Omental fat pad (tissue), 4 donors: Measurements from ENCODE around the gene ZNF438. TPM values are rescaled to one million over a fixed set of nuclear protein-coding genes. Genes with fewer than 3 reads are reported as not detected.
"Not testable (repeated sequence)": the region's sequence is repeated elsewhere in the genome, so short reads cannot be mapped to it uniquely, and the experiment has no call there.

ENCODE experiments used
- ATAC-seq: fragments of 150-250 bp; one replicate; pipeline ENCODE4 v1.9.1; 2016; ENCODE audit warnings: mild to moderate bottlenecking, moderate library complexity; ENCODE audit not compliant: low FRiP score
- DNase-seq: peaks from one replicate; pipeline ENCODE4 v3.0.0-alpha.2; 2019; ENCODE audit warnings: low spot score
- total RNA-seq, 4 donors: library from RNA; depleted of rRNA; stranded (reverse); fragments of >200 nt; gene quantifications; one replicate each; pipeline ENCODE4 v1.1.0, GENCODE V29; 2016
- TF ChIP-seq, protein P1 (sequence below), 3 donors: fragments of 450-650 bp; IDR thresholded peaks; one replicate each; pipeline ENCODE4 v1.5.1; 2016 to 2017; ENCODE audit warnings: antibody characterized with exemption in 3 of 3, mild to moderate bottlenecking in 3 of 3, moderate library complexity in 2 of 3

Gene ZNF438
- total RNA-seq, 4 donors from 2014 or later, result 8.9 to 22.9 (median 12.3) TPM

DNA sequence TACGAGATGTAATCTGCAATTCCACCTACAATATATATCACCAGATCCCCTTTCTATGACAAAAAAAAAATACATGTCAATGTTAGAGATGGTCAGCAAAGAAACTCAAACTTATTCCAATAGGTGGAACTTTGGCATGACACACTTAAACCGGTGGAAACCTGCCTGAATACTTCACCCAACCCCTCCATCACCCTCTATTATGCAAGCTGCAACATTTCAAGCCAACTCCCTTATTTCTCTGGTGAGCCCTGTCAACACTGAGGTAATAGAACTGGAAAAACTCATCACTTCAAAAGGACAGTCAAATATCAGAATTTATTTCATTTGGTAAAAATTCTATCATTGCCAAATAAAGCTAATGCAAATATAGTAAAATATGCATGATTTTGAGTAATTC, 3.6 kb downstream of the ZNF438 start:
- no peak for ATAC-seq
- no peak for DNase-seq
- TF ChIP-seq, protein P1, sequence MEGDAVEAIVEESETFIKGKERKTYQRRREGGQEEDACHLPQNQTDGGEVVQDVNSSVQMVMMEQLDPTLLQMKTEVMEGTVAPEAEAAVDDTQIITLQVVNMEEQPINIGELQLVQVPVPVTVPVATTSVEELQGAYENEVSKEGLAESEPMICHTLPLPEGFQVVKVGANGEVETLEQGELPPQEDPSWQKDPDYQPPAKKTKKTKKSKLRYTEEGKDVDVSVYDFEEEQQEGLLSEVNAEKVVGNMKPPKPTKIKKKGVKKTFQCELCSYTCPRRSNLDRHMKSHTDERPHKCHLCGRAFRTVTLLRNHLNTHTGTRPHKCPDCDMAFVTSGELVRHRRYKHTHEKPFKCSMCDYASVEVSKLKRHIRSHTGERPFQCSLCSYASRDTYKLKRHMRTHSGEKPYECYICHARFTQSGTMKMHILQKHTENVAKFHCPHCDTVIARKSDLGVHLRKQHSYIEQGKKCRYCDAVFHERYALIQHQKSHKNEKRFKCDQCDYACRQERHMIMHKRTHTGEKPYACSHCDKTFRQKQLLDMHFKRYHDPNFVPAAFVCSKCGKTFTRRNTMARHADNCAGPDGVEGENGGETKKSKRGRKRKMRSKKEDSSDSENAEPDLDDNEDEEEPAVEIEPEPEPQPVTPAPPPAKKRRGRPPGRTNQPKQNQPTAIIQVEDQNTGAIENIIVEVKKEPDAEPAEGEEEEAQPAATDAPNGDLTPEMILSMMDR (IDR thresholded peaks at IDR 0.05), result no peak

DNA sequence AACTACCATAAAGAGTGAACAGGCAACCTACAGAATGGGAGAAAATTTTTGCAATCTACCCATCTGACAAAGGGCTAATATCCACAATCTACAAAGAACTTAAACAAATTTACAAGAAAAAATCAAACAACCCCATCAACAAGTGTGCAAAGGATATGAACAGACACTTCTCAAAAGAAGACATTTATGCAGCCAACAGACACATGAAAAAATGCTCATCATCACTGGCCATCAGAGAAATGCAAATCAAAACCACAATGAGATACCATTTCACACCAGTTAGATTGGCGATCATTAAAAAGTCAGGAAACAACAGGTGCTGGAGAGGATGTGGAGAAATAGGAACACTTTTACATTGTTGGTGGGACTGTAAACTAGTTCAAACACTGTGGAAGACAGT, 5.4 kb downstream of the ZNF438 start:
- ATAC-seq, DNase-seq: not testable (repeated sequence)

DNA sequence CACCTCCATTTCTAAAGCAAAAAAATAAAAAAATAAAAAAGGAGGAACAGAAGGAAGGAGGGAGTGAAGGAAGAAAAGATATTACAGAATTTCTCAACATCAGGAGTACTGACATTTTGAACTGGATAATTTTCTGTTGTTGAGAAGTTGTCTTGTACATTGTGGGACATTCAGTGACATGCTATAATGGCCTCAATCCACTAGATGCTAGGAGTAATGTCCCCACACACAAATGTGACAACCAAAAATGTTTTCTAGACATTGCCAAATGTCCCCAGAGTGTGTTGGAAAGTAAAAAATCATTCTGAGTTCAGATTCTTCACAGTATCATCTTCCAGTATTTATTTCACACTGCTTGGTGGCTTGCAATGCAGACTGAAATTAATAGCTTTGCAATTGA, 6.5 kb downstream of the ZNF438 start:
- DNase-seq (no peak), ATAC-seq (no peak)
- TF ChIP-seq, protein P1 (IDR thresholded peaks at IDR 0.05), result no peak

DNA sequence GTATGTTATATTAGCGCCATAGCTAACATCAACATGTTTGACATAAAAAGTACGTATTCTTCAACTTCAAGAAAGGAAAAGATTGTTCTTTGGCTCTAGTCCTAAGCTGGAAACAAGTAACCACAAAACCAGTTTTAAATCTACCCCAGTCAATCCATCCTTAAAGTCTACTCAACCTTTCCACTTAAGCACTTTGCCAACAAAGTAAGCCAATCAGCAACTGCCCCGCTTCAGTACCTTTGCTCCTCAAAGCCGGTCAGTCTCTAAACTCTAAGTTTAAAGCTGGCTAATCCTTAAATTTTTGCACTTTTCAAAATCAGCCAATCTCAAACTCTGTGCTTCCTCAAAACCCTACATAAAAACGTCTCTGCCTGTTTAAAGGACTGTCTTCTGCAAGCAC, 8.1 kb downstream of the ZNF438 start:
- no peak for ATAC-seq

DNA sequence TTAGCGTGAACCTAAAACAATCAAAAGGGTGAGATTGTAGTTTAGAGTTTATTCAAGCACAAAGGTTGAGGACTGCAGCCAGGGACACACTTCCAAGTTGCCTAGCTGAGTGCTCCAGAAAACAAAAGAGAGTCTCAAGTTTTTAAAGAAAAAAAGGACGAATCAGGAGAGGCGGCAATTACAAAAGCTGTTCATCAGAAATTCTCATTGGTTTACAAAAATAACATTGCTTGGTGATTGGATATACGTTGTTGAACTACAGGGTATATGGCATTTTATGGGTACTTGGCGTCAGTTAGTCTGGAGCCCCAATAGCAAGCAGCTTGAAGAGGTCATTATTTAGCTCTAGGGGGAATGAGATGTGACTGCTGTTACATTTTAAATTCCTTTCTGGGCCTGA, 11.5 kb downstream of the ZNF438 start:
- ATAC-seq, result no peak
- no peak for DNase-seq

More for the DNA sequence above, 8.1 kb downstream of the ZNF438 start:
- TF ChIP-seq, protein P1 (IDR thresholded peaks at IDR 0.05), result no peak
- no peak for DNase-seq

DNA sequence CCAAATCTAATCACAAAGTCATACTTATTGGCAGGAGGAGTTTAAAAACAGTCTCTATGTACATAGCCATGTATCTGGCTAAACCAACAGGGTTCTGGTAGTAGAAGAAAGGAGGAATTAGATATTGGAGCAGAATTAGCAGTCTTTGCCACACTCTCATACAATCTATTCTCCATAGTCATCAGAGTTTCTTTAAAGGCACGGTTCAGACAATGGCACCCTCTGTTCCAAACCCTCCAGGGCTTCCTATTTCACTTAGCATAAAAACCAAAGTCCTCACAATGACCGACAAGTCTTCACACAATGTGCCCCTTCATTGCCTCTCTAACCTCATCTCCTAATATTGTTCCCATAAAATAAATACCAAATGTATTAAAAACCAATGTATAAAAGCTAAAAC, 12.7 kb downstream of the ZNF438 start:
- DNase-seq (no peak), ATAC-seq (no peak)
- TF ChIP-seq, protein P1 (IDR thresholded peaks at IDR 0.05), result no peak

More for the DNA sequence above, 11.5 kb downstream of the ZNF438 start:
- TF ChIP-seq, protein P1 (IDR thresholded peaks at IDR 0.05), result no peak

DNA sequence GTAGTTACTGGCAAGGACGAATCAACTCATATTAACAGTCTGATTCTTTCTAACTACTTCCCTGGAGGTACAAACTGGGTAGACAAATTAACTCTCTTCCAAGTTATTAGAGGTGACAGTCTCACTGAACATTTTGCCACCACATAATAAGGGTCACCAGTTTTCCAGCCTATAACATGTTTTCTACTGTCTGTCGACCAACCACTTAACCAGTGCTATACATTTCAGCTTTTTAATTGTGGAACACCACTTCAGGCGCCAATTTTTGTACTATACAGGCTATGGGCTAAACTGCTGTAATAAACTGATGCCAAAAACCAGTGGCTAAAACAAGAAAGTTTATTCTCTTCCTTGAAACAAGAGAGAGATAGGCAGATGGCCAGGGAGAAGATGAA, 13.3 kb downstream of the ZNF438 start:
- DNase-seq (no peak), ATAC-seq (no peak)
- TF ChIP-seq, protein P1 (IDR thresholded peaks at IDR 0.05), result no peak
